Smooth muscle cell (in vitro differentiated cells): ENCODE data around the gene GTPBP6. TPM values are rescaled to one million over a fixed set of nuclear protein-coding genes. Genes with fewer than 3 reads are reported as not detected.
"Not testable (repeated sequence)": the region's sequence is repeated elsewhere in the genome, so short reads cannot be mapped to it uniquely, and the experiment has no call there.

Experiments used
- DNase-seq: peaks from one replicate; lab custom pipeline; 2025; ENCODE audit not compliant: unreplicated experiment; lab: John Stamatoyannopoulos, UW
- H2AFZ ChIP-seq: fragments of 200-600 bp; sonication (generic); 2 replicates; pipeline ENCODE4 v1.6.0; 2016; ENCODE audit warnings: antibody characterized with exemption, low read depth, mild to moderate bottlenecking
- H3F3A ChIP-seq: fragments of 200-600 bp; sonication (generic); 2 replicates; pipeline ENCODE4 v1.6.0; 2017; ENCODE audit warnings: antibody characterized with exemption, low read depth
- H3K27ac ChIP-seq: fragments of 200-600 bp; sonication (generic); 2 replicates; pipeline ENCODE4 v1.5.1; 2016; ENCODE audit warnings: low read depth, mild to moderate bottlenecking
- H3K27me3 ChIP-seq: fragments of 200-600 bp; sonication (generic); 2 replicates; pipeline ENCODE4 v1.6.1; 2016; ENCODE audit warnings: low read depth, mild to moderate bottlenecking
- H3K36me3 ChIP-seq: fragments of 200-600 bp; sonication (generic); 2 replicates; pipeline ENCODE4 v1.5.1; 2016; ENCODE audit warnings: low read depth
- H3K4me1 ChIP-seq: fragments of 200-600 bp; sonication (generic); 2 replicates; pipeline ENCODE4 v1.5.1; 2016; ENCODE audit warnings: low read depth
- H3K4me2 ChIP-seq: fragments of 200-600 bp; sonication (generic); 2 replicates; pipeline ENCODE4 v1.6.0; 2016; ENCODE audit warnings: mild to moderate bottlenecking
- H3K4me3 ChIP-seq: fragments of 200-600 bp; sonication (generic); 2 replicates; pipeline ENCODE4 v1.5.1; 2016; ENCODE audit warnings: mild to moderate bottlenecking
- H3K79me2 ChIP-seq: fragments of 200-600 bp; sonication (generic); 2 replicates; pipeline ENCODE4 v1.6.0; 2016; ENCODE audit warnings: low read depth, mild to moderate bottlenecking
- H3K9ac ChIP-seq: fragments of 200-600 bp; sonication (generic); 2 replicates; pipeline ENCODE4 v1.6.0; 2016; ENCODE audit warnings: low read depth
- H3K9me3 ChIP-seq: fragments of 200-600 bp; sonication (generic); replicated peaks from 2 replicates; pipeline ENCODE4 v1.5.1; 2016; ENCODE audit warnings: low read depth
- H4K20me1 ChIP-seq: fragments of 200-600 bp; sonication (generic); 2 replicates; pipeline ENCODE4 v1.6.0; 2016; ENCODE audit warnings: low read depth
- CTCF ChIP-seq: fragments of 200-600 bp; sonication (generic); IDR thresholded peaks from 2 replicates; pipeline ENCODE4 v1.5.1; 2017; ENCODE audit warnings: borderline replicate concordance, mild to moderate bottlenecking, antibody characterized with exemption; ENCODE audit not compliant: insufficient read depth, poor library complexity, severe bottlenecking
- WGBS: methylation state at CpG from one replicate; pipeline ENCODE4 v1.1.7; 2016; ENCODE audit warnings: low lambda C conversion rate; 5-methylcytosine and 5-hydroxymethylcytosine counted together
- polyA plus RNA-seq: library from polyadenylated mRNA; unstranded; fragments of >200 nt; fragmentation: Nextera tagmentation; extraction: Ambion mirVana; gene quantifications from 2 replicates; pipeline ENCODE4 v1.2.1, GENCODE V29; 2016
- total RNA-seq: library from RNA; depleted of rRNA; stranded (reverse); fragments of >200 nt; gene quantifications from 2 replicates; pipeline ENCODE4 v1.2.3, GENCODE V29; 2014

Gene GTPBP6
- total and polyA plus RNA-seq, 2 experiments from 2014 or later, result 25.3 to 59.5 TPM

- peaks cover 3% of the 10 kb centered on the region for H3K79me2 ChIP-seq
- DNase-seq, result no peak
Observed at GRCh38 chrX:352181-352580, 33.6 kb upstream of the GTPBP6 start.

GRCh38 chrX:351736-352135 is 33.1 kb upstream of the GTPBP6 start:
- no peak for TF ChIP-seq CTCF
- H3K36me3 ChIP-seq, result no peaks in the 10 kb centered on the region
- DNase-seq, result no peak
- no peak overlapping the region for H3K9ac ChIP-seq
- H3K27ac ChIP-seq, result no peak overlapping the region
- H2AFZ ChIP-seq, result no peak overlapping the region
- no peaks in the 10 kb centered on the region for H3K4me1 ChIP-seq
- H3F3A ChIP-seq, result no peaks in the 10 kb centered on the region
- H4K20me1 ChIP-seq, result no peaks in the 10 kb centered on the region
- no peaks in the 10 kb centered on the region for H3K9me3 ChIP-seq
- WGBS, result 97% methylated on average over 10 of the region's 10 CpGs
- no peak overlapping the region for H3K4me2 ChIP-seq
- H3K27me3 ChIP-seq, result no peaks in the 10 kb centered on the region
- H3K79me2 ChIP-seq, result no peaks in the 10 kb centered on the region
- no peak overlapping the region for H3K4me3 ChIP-seq

More at GRCh38 chrX:352181-352580, 33.6 kb upstream of the GTPBP6 start:
- no peak overlapping the region for H3K4me2 ChIP-seq
- no peaks in the 10 kb centered on the region for H3K9me3 ChIP-seq
- 96% methylated on average over 27 of the region's 27 CpGs for WGBS
- H3K4me3 ChIP-seq, result no peak overlapping the region
- H3K27ac ChIP-seq, result no peak overlapping the region
- H3K4me1 ChIP-seq, result no peaks in the 10 kb centered on the region
- TF ChIP-seq CTCF, result no peak
- no peaks in the 10 kb centered on the region for H3K27me3 ChIP-seq
- no peak overlapping the region for H2AFZ ChIP-seq
- no peak overlapping the region for H3K9ac ChIP-seq
- H3F3A ChIP-seq, result no peaks in the 10 kb centered on the region
- H4K20me1 ChIP-seq, result no peaks in the 10 kb centered on the region
- H3K36me3 ChIP-seq, result no peaks in the 10 kb centered on the region

DNA sequence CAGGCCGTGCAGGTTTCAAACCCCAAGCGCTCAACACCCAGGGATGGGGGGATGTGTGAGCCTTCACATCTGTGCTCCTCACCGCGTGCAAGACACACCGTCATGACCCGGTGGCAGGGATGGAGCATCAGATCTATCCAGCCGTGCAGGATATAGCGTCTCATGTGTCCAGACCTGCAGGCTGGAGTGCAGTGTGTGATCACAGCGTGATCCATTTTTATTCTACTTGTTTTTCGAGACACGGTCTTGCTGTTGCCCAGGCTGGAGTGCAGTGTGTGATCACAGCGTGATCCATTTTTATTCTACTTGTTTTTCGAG is 32.7 kb upstream of the GTPBP6 start:
- DNase-seq, H3K4me1 ChIP-seq, H4K20me1 ChIP-seq, H3K36me3 ChIP-seq, H3K79me2 ChIP-seq, H2AFZ ChIP-seq, H3K9me3 ChIP-seq, H3K4me3 ChIP-seq, H3K9ac ChIP-seq, H3K27me3 ChIP-seq, H3K27ac ChIP-seq, H3K4me2 ChIP-seq, H3F3A ChIP-seq: not testable (repeated sequence)
- 98% methylated on average over 13 of the region's 13 CpGs for WGBS

DNA sequence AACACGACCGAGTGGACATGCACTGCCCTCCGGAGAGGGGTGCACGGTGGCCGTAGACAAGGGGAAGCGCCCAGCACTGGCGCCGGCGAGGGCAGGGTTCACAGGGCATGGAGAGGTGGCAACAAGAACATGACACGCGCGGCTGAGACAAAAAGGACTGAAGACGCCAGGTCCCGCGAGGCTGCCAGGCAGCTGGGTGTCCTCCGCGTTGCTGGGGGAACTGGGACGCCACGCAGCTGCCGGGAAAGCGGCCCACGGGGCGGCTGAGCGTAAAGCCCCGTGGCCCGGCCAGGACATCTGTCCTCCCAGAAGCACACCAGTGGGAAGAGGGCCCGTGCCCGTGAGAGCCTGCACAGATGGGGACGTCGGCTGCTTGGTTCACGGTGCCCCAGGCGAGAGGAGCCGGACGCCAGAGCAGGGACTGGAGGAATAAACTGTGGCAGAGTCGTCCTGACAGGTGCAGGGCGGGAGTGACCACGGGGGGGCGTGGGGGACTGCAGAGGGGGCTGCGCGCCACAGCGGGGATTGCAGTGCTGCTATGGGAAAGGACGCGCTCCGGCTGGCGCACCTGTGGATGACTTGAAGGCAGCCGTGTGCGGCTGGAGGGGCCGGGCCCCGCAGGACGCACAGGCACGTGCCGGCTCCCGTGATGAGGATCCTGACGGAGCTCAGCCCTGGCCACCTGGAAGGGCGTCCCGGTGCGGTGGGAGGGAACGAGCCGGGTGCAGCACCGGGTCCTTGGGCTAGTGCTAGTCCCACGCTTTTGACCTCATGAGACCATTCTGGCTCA is 32.1 kb upstream of the GTPBP6 start:
- H3K27me3 ChIP-seq, result no peaks in the 10 kb centered on the region
- TF ChIP-seq CTCF, result no peak
- H3K4me2 ChIP-seq, result no peak overlapping the region
- no peaks in the 10 kb centered on the region for H3K36me3 ChIP-seq
- H3K9ac ChIP-seq, result no peak overlapping the region
- no peak for DNase-seq
- no peak overlapping the region for H2AFZ ChIP-seq
- H3K27ac ChIP-seq, result no peak overlapping the region
- H3F3A ChIP-seq, result no peaks in the 10 kb centered on the region
- WGBS, result 96% methylated on average over 50 of the region's 61 CpGs
- H4K20me1 ChIP-seq, result no peaks in the 10 kb centered on the region
- H3K9me3 ChIP-seq, result no peaks in the 10 kb centered on the region
- no peaks in the 10 kb centered on the region for H3K4me1 ChIP-seq
- no peak overlapping the region for H3K4me3 ChIP-seq
- H3K79me2 ChIP-seq, result no peaks in the 10 kb centered on the region
